ENCODE results near the gene PTPRN2. TPM values are rescaled to one million over a fixed set of nuclear protein-coding genes. Genes with fewer than 3 reads are reported as not detected.

The PTPRN2 gene
- total RNA-seq, 1 experiment from 2014 or later, result 2.1 TPM

- ChIA-PET CTCF (no interaction called here), POLR2A (no interaction called here), RAD21 (ENCODE audit: low non-redundant PET in 1 of 2, low total read pairs in 2 of 2, uncharacterized antibody in 2 of 2, unreplicated experiment in 2 of 2) (no interaction called here)
- no peak overlapping the region for H3K27ac ChIP-seq (ENCODE audit: low read depth, low read length)
- H3K27me3 ChIP-seq (ENCODE audit: insufficient read depth, low read length), result no peaks in the 10 kb centered on the region
- H3K4me3 ChIP-seq (replicated peaks in 1 of 2; ENCODE audit: low read depth in 1 of 2, low read length in 2 of 2), result no peak overlapping the region
- no TSS peak for BruUV-seq (replicated peaks)
- H3K4me1 ChIP-seq (ENCODE audit: control insufficient read depth in 1 of 2, insufficient read depth in 2 of 2, low read length in 2 of 2), result no peaks in the 10 kb centered on the region
- no peaks in the 10 kb centered on the region for H3K79me2 ChIP-seq (ENCODE audit: insufficient read depth, low read length)
- H3K36me3 ChIP-seq (ENCODE audit: control insufficient read depth in 1 of 2, insufficient read depth in 2 of 2, low read length in 2 of 2), result no peaks in the 10 kb centered on the region
- ATAC-seq (no peak), DNase-seq (ENCODE audit: low read depth, low spot score) (no peak)
- no peak overlapping the region for H3K4me2 ChIP-seq (ENCODE audit: low read length)
- H3K9me2 ChIP-seq (ENCODE audit: insufficient read depth), result no peaks in the 10 kb centered on the region
- intact Hi-C loops (cut with micrococcal nuclease), result no loop called here
- H2AFZ ChIP-seq (ENCODE audit: low read depth, low read length, poor library complexity, severe bottlenecking), result no peak overlapping the region
- no peak overlapping the region for H3K9ac ChIP-seq (ENCODE audit: low read length)
- TF ChIP-seq MAX (IDR thresholded peaks at IDR 0.05), result no peak
- no peak for TF ChIP-seq ZFX (IDR thresholded peaks at IDR 0.05)
- no peak for TF ChIP-seq TCF7L2 (IDR thresholded peaks at IDR 0.05; ENCODE audit: borderline replicate concordance, extremely low read depth, insufficient read depth, insufficient read length)
- TF ChIP-seq SIN3A (IDR thresholded peaks at IDR 0.05; ENCODE audit: low read depth), result no peak
- TF ChIP-seq FOSL1 (IDR thresholded peaks at IDR 0.05; ENCODE audit: low read depth), result no peak
- no peak for TF ChIP-seq POLR2A (IDR thresholded peaks at IDR 0.05; ENCODE audit: borderline replicate concordance, extremely low read depth, insufficient read depth, insufficient read length)
- TF ChIP-seq SP1 (IDR thresholded peaks at IDR 0.05; ENCODE audit: low read depth), result no peak
- no peak for TF ChIP-seq ZBTB33 (IDR thresholded peaks at IDR 0.05; ENCODE audit: extremely low read depth, insufficient replicate concordance, low read length)
- TF ChIP-seq POLR2AphosphoS5 (IDR thresholded peaks at IDR 0.05; ENCODE audit: low read depth, low read length), result no peak
- TF ChIP-seq EZH2 (IDR thresholded peaks at IDR 0.05), result no peak
- no peak for TF ChIP-seq CTCF (IDR thresholded peaks at IDR 0.05 in 2 of 3, conservative IDR thresholded peaks at IDR 0.05 in 1 of 3; ENCODE audit: borderline replicate concordance in 1 of 3, insufficient read depth in 1 of 3, low read depth in 2 of 3, low read length in 2 of 3)
- TF ChIP-seq CBX3 (IDR thresholded peaks at IDR 0.05; ENCODE audit: low read depth), result no peak
- TF ChIP-seq ZNF274 (IDR thresholded peaks at IDR 0.05; ENCODE audit: low read depth, low read length), result no peak
- no peaks in the 10 kb centered on the region for H4K20me1 ChIP-seq (ENCODE audit: insufficient read depth)
- no peaks in the 10 kb centered on the region for H3K9me3 ChIP-seq (ENCODE audit: control insufficient read depth in 1 of 2, insufficient read depth in 1 of 2, low read depth in 1 of 2, low read length in 2 of 2)
These were observed 1035.2 kb downstream of the PTPRN2 start for GRCh38 chr7:157552295-157552993.
